CD14-positive monocyte (primary cell): ENCODE results near the gene C6orf132. TPM values are rescaled to one million over a fixed set of nuclear protein-coding genes. Genes with fewer than 3 reads are reported as not detected.

Source experiments
- DNase-seq, 3 donors: peaks; one replicate each; pipeline ENCODE4 v3.0.0-alpha.2; 2011 to 2022
- H2AFZ ChIP-seq: 2 replicates; pipeline ENCODE4 v1.6.0; 2012; ENCODE audit warnings: mild to moderate bottlenecking, low read depth, low read length, inconsistent platforms; ENCODE audit not compliant: insufficient read depth, poor library complexity, severe bottlenecking
- H3K27ac ChIP-seq, 2 donors: 1 replicate in 1 of 2; 2 replicates in 1 of 2; pipeline ENCODE4 v1.5.1; 2012 to 2013; ENCODE audit warnings: low read length in 2 of 2, control low read depth in 1 of 2, inconsistent platforms in 1 of 2, low read depth in 1 of 2, mild to moderate bottlenecking in 1 of 2
- H3K27me3 ChIP-seq, 2 donors: one replicate each; pipeline versions ENCODE4 v1.6.0 to v1.6.1; 2011 to 2013; ENCODE audit warnings: low read length in 2 of 2; ENCODE audit not compliant: control insufficient read depth in 2 of 2, insufficient read depth in 2 of 2
- H3K36me3 ChIP-seq, 2 donors: replicated peaks in 1 of 2; 1 replicate in 1 of 2; 2 replicates in 1 of 2; pipeline versions ENCODE4 v1.5.1 to v1.6.1; 2012 to 2013; ENCODE audit warnings: low read length in 2 of 2, control low read depth in 1 of 2, inconsistent platforms in 1 of 2, mild to moderate bottlenecking in 1 of 2; ENCODE audit not compliant: insufficient read depth in 2 of 2, control insufficient read depth in 1 of 2
- H3K4me1 ChIP-seq, 2 donors: 1 replicate in 1 of 2; 2 replicates in 1 of 2; pipeline versions ENCODE4 v1.5.1 to v1.6.1; 2012 to 2013; ENCODE audit warnings: low read length in 2 of 2, control low read depth in 1 of 2, inconsistent platforms in 1 of 2, mild to moderate bottlenecking in 1 of 2, moderate library complexity in 1 of 2; ENCODE audit not compliant: insufficient read depth in 2 of 2, control insufficient read depth in 1 of 2
- H3K4me2 ChIP-seq: replicated peaks from 2 replicates; pipeline ENCODE3; 2012; ENCODE audit warnings: low read length, moderate library complexity, mild to moderate bottlenecking; ENCODE audit not compliant: poor library complexity, severe bottlenecking; ENCODE audit errors: extremely low read depth
- H3K4me3 ChIP-seq, 3 experiments: fragments of 200-600 bp in 1 of 3; sonication (generic) in 1 of 3; replicated peaks in 1 of 3; 1 replicate in 2 of 3; 2 replicates in 1 of 3; pipeline ENCODE4 v1.5.1; 2011 to 2013; ENCODE audit warnings: low read length in 3 of 3, mild to moderate bottlenecking in 3 of 3, control low read depth in 2 of 3, low read depth in 2 of 3, inconsistent platforms in 1 of 3, moderate library complexity in 1 of 3
- H3K79me2 ChIP-seq: 2 replicates; pipeline ENCODE4 v1.6.0; 2012; ENCODE audit warnings: mild to moderate bottlenecking, control low read depth, inconsistent platforms, low read length, moderate library complexity; ENCODE audit not compliant: insufficient read depth
- H3K9ac ChIP-seq: 2 replicates; pipeline ENCODE4 v1.6.0; 2017; ENCODE audit warnings: low read length, mild to moderate bottlenecking; ENCODE audit not compliant: insufficient read depth, poor library complexity, severe bottlenecking
- H3K9me3 ChIP-seq, 2 donors: replicated peaks in 1 of 2; 1 replicate in 1 of 2; 2 replicates in 1 of 2; pipeline versions ENCODE4 v1.5.1 to v1.6.1; 2012 to 2013; ENCODE audit warnings: low read length in 2 of 2, control low read depth in 1 of 2; ENCODE audit not compliant: control insufficient read depth in 1 of 2, insufficient read depth in 1 of 2
- H4K20me1 ChIP-seq: 2 replicates; pipeline ENCODE4 v1.6.0; 2012; ENCODE audit warnings: mild to moderate bottlenecking, low read length, control low read depth, moderate library complexity; ENCODE audit not compliant: insufficient read depth
- H3K27ac Mint-ChIP-seq, 7 donors: one replicate each; pipeline ENCODE4 v1.8.0; 2020; ENCODE audit warnings: mild to moderate bottlenecking in 7 of 7, mixed read lengths in 7 of 7, moderate library complexity in 6 of 7, inconsistent platforms in 2 of 7
- H3K27me3 Mint-ChIP-seq, 3 donors: one replicate each; pipeline ENCODE4 v1.8.0; 2021 to 2022; ENCODE audit warnings: low read depth in 3 of 3, mild to moderate bottlenecking in 3 of 3, mixed read lengths in 3 of 3, moderate library complexity in 3 of 3, inconsistent platforms in 1 of 3
- H3K36me3 Mint-ChIP-seq, 2 donors: one replicate each; pipeline ENCODE4 v1.8.0; 2020; ENCODE audit warnings: mixed read lengths in 2 of 2, inconsistent platforms in 1 of 2, mild to moderate bottlenecking in 1 of 2
- H3K4me1 Mint-ChIP-seq: one replicate; pipeline ENCODE4 v1.8.0; 2020; ENCODE audit warnings: mild to moderate bottlenecking, mixed read lengths
- H3K4me3 Mint-ChIP-seq, 2 donors: one replicate each; pipeline ENCODE4 v1.8.0; 2020; ENCODE audit warnings: mild to moderate bottlenecking in 2 of 2, mixed read lengths in 2 of 2, moderate library complexity in 1 of 2
- H3K9me3 Mint-ChIP-seq, 7 donors: one replicate each; pipeline ENCODE4 v1.8.0; 2020 to 2022; ENCODE audit warnings: mixed read lengths in 7 of 7, mild to moderate bottlenecking in 6 of 7, moderate library complexity in 6 of 7, inconsistent platforms in 2 of 7
- CTCF ChIP-seq: fragments of 200-600 bp; IDR thresholded peaks from one replicate; pipeline ENCODE4 v1.8.0; 2022; ENCODE audit warnings: antibody characterized with exemption, mild to moderate bottlenecking
- WGBS: methylation state at CpG from one replicate; pipeline ENCODE4 v1.1.5; 2013; ENCODE audit warnings: missing lambda C conversion rate; ENCODE audit not compliant: insufficient coverage; 5-methylcytosine and 5-hydroxymethylcytosine counted together
- intact Hi-C, 2 donors: fragments of 100-400 bp; cut with micrococcal nuclease; formaldehyde crosslinking; loops; one replicate each; pipeline versions ENCODE4 v1.15.0 to v1.15.1; 2023
- polyA plus RNA-seq, 3 donors: library from polyadenylated mRNA; depleted of rRNA in 1 of 3; unstranded in 2 of 3; stranded (reverse) in 1 of 3; fragments of 300-500 nt in 2 of 3; fragments of >200 nt in 1 of 3; fragmentation: Illumina TruSeq in 2 of 3; gene quantifications; 1 replicate in 2 of 3; 2 replicates in 1 of 3; pipeline ENCODE4 v1.2.3, GENCODE V29; 2012 to 2021

C6orf132 gene
- polyA plus RNA-seq, 3 donors: not detected

GRCh38 chr6:42053601-42054000, 88.8 kb downstream of the C6orf132 start:
- H3K27me3 ChIP-seq: no peaks in the 10 kb centered on the region
- no peak overlapping the region for H2AFZ ChIP-seq
- intact Hi-C loops: loop anchor here in 1 of 2 donors (5.0 kb wide), 1 partner anchor 266 kb away; the partner anchor contains the start of gene TOMM6
- Mint-ChIP-seq H3K27me3 (peaks cover 0 to 9% (median 2%) of the 10 kb centered on the region in 3 donors), H3K36me3 (peaks cover 47 to 69% of the 10 kb centered on the region in 2 donors), H3K9me3 (no peaks in the 10 kb centered on the region), H3K27ac (peak overlapping the region in 1 of 7 donors; percentile 32), H3K4me1 (peaks cover 23% of the 10 kb centered on the region), H3K4me3 (no peak overlapping the region)
- TF ChIP-seq CTCF: no peak
- H3K4me2 ChIP-seq: no peak overlapping the region
- peaks cover 3% of the 10 kb centered on the region for H4K20me1 ChIP-seq
- no peak for DNase-seq
- H3K36me3 ChIP-seq: peaks cover 52 to 67% of the 10 kb centered on the region in 2 donors
- peaks cover 20 to 30% of the 10 kb centered on the region in 2 donors for H3K4me1 ChIP-seq
- no peaks in the 10 kb centered on the region for H3K9me3 ChIP-seq
- H3K4me3 ChIP-seq: no peak overlapping the region
- H3K27ac ChIP-seq: no peak overlapping the region
- H3K9ac ChIP-seq: no peak overlapping the region
- peaks cover 21% of the 10 kb centered on the region for H3K79me2 ChIP-seq

- Mint-ChIP-seq H3K36me3 (peaks cover 27 to 45% of the 10 kb centered on the region in 2 donors), H3K4me1 (peaks cover 46% of the 10 kb centered on the region), H3K9me3 (peaks cover 0 to 2% (median 0%) of the 10 kb centered on the region in 7 donors), H3K4me3 (peak overlapping the region; percentile 41 to 97), H3K27me3 (peaks cover 7 to 28% (median 11%) of the 10 kb centered on the region in 3 donors), H3K27ac (peak overlapping the region in 6 of 7 donors; percentile 28 to 98 (median 74))
- Histone ChIP-seq H3K27ac (peak overlapping the region in 1 of 2 donors; percentile 86), H3K4me1 (peaks cover 43 to 53% of the 10 kb centered on the region in 2 donors), H3K4me3 (peak overlapping the region; percentile 83 to 95 (median 87)), H3K9me3 (no peaks in the 10 kb centered on the region), H3K79me2 (peaks cover 25% of the 10 kb centered on the region), H2AFZ (peak overlapping the region; percentile 75), H3K36me3 (peaks cover 30 to 43% of the 10 kb centered on the region in 2 donors), H3K27me3 (peaks cover 0 to 8% of the 10 kb centered on the region in 2 donors), H3K4me2 (peak overlapping the region; percentile 88), H3K9ac (no peak overlapping the region), H4K20me1 (peaks cover 3% of the 10 kb centered on the region)
- WGBS: 50% methylated on average over 7 of the region's 8 CpGs
- TF ChIP-seq CTCF: no peak
- no peak for DNase-seq
- intact Hi-C loops: loop anchor here (2.0 to 5.0 kb wide), 2 partner anchors 264 kb away; partner anchors contain the start of gene TOMM6 (in 2 of the 2)
Observed at GRCh38 chr6:42051268-42051653, 91.2 kb downstream of the C6orf132 start.

Other genes starting within 250 kb of the C6orf132 start
- 1 to 10 TPM in 1 of 3 donors, under 1 TPM in 2; 0.08 to 4.8 (median 0.37) TPM for gene USP49, start 247.2 kb downstream of the C6orf132 start, polyA plus RNA-seq
- 10 to 100 TPM in 2 of 3 donors, 1 to 10 TPM in 1; 6.3 to 16.2 (median 13.6) TPM for gene MED20, start 221.5 kb downstream of the C6orf132 start, polyA plus RNA-seq
- 1 to 10 TPM; 2.7 to 4.2 (median 3.9) TPM for gene BYSL, start 221.1 kb downstream of the C6orf132 start, polyA plus RNA-seq
- gene CCND3, start 200.8 kb downstream of the C6orf132 start, polyA plus RNA-seq: 100 to 1,000 TPM; 166 to 273 (median 259) TPM
- gene TAF8, start 92.1 kb downstream of the C6orf132 start, polyA plus RNA-seq: 10 to 100 TPM; 13.1 to 24.7 (median 16.6) TPM
- not detected for gene GUCA1A, start 30.7 kb upstream of the C6orf132 start, polyA plus RNA-seq
- 1 to 10 TPM in 1 of 3 donors, under 1 TPM in 1, not detected in 1; 0.20 to 1.8 TPM for gene GUCA1B, start 52.3 kb upstream of the C6orf132 start, polyA plus RNA-seq
- gene MRPS10, start 75.2 kb upstream of the C6orf132 start, polyA plus RNA-seq: 10 to 100 TPM in 2 of 3 donors, 1 to 10 TPM in 1; 9.2 to 33.0 (median 31.4) TPM